ENCODE measurements around the gene LYL1. TPM values are rescaled to one million over a fixed set of nuclear protein-coding genes. Genes with fewer than 3 reads are reported as not detected.
"Not testable (repeated sequence)": the region's sequence is repeated elsewhere in the genome, so short reads cannot be mapped to it uniquely, and the experiment has no call there.

LYL1 gene
- total RNA-seq: 0.20 and 1.7 TPM in 2 replicates

GRCh38 chr19:13102666-13103580, at the start of gene LYL1:
LYL1 (minus strand) TSS chr19:13102858; CDS start chr19:13101171, 1,687 bp downstream.
- DNase-seq (ENCODE audit: low read depth): no peak

- DNase-seq (ENCODE audit: low read depth): peak; percentile 87
Measured at GRCh38 chr19:13151605-13152355, 49.1 kb upstream of the LYL1 start.

- no peak for DNase-seq (ENCODE audit: low read depth)
Measured at GRCh38 chr19:13150931-13151604, 48.4 kb upstream of the LYL1 start.

- DNase-seq (ENCODE audit: low read depth): peak; percentile 85
Measured at GRCh38 chr19:13150187-13150930, 47.7 kb upstream of the LYL1 start, which contains the start of the genes IER2 and STX10. IER2 (plus strand) TSS chr19:13150411; CDS start chr19:13153187, 2,776 bp downstream. STX10 (minus strand) TSS chr19:13150375; CDS start chr19:13150173, 202 bp downstream.

- DNase-seq (ENCODE audit: low read depth): no peak
Measured at GRCh38 chr19:13149628-13150186, 47.0 kb upstream of the LYL1 start.

- DNase-seq (ENCODE audit: low read depth): not testable (repeated sequence)
Measured at GRCh38 chr19:13149173-13149627, 46.5 kb upstream of the LYL1 start.

GRCh38 chr19:13146763-13147563, 44.3 kb upstream of the LYL1 start:
- no peak for DNase-seq (ENCODE audit: low read depth)

GRCh38 chr19:13139633-13140311, 37.1 kb upstream of the LYL1 start:
- no peak for DNase-seq (ENCODE audit: low read depth)

GRCh38 chr19:13138916-13139198, 36.2 kb upstream of the LYL1 start:
- no peak for DNase-seq (ENCODE audit: low read depth)

- no peak for DNase-seq (ENCODE audit: low read depth)
Measured at GRCh38 chr19:13138171-13138915, 35.7 kb upstream of the LYL1 start.

GRCh38 chr19:13137290-13137794, 34.7 kb upstream of the LYL1 start:
- no peak for DNase-seq (ENCODE audit: low read depth)

GRCh38 chr19:13135068-13136062, 32.7 kb upstream of the LYL1 start:
- DNase-seq (ENCODE audit: low read depth): no peak

- DNase-seq (ENCODE audit: low read depth): no peak
Measured at GRCh38 chr19:13134626-13135025, 32.0 kb upstream of the LYL1 start.

GRCh38 chr19:13133241-13133870, 30.7 kb upstream of the LYL1 start:
- DNase-seq (ENCODE audit: low read depth): no peak

GRCh38 chr19:13132471-13133180, 30.0 kb upstream of the LYL1 start:
- no peak for DNase-seq (ENCODE audit: low read depth)

- DNase-seq (ENCODE audit: low read depth): no peak
Measured at GRCh38 chr19:13130886-13131490, 28.3 kb upstream of the LYL1 start.

Measured in renal cortical epithelial cell (primary cell).